ENCODE data around the gene FGF6. TPM values are rescaled to one million over a fixed set of nuclear protein-coding genes. Genes with fewer than 3 reads are reported as not detected.

FGF6 gene
- total and polyA plus RNA-seq, 2 experiments from 2014 or later = not detected

GRCh38 chr12:4468994-4469393, 23.4 kb upstream of the FGF6 start:
- Histone ChIP-seq H3K36me3 (ENCODE audit: insufficient read depth) (no peaks in the 10 kb centered on the region), H4K20me1 (replicated peaks; ENCODE audit: insufficient read depth) (no peaks in the 10 kb centered on the region), H3F3A (replicated peaks; ENCODE audit: low read depth) (no peaks in the 10 kb centered on the region), H3K4me3 (no peak overlapping the region), H3K27me3 (ENCODE audit: insufficient read depth) (no peaks in the 10 kb centered on the region), H3K4me1 (ENCODE audit: insufficient read depth) (no peaks in the 10 kb centered on the region), H3K27ac (ENCODE audit: low read depth) (no peak overlapping the region), H3K9me2 (ENCODE audit: insufficient read depth) (0 out of 2 replicates have a peak, but pooled peaks cover 5% of the 10 kb centered on the region), H3K4me2 (no peak overlapping the region), H2AFZ (no peak overlapping the region), H3K79me2 (replicated peaks; ENCODE audit: insufficient read depth) (no peaks in the 10 kb centered on the region)
- TF ChIP-seq, protein P1, sequence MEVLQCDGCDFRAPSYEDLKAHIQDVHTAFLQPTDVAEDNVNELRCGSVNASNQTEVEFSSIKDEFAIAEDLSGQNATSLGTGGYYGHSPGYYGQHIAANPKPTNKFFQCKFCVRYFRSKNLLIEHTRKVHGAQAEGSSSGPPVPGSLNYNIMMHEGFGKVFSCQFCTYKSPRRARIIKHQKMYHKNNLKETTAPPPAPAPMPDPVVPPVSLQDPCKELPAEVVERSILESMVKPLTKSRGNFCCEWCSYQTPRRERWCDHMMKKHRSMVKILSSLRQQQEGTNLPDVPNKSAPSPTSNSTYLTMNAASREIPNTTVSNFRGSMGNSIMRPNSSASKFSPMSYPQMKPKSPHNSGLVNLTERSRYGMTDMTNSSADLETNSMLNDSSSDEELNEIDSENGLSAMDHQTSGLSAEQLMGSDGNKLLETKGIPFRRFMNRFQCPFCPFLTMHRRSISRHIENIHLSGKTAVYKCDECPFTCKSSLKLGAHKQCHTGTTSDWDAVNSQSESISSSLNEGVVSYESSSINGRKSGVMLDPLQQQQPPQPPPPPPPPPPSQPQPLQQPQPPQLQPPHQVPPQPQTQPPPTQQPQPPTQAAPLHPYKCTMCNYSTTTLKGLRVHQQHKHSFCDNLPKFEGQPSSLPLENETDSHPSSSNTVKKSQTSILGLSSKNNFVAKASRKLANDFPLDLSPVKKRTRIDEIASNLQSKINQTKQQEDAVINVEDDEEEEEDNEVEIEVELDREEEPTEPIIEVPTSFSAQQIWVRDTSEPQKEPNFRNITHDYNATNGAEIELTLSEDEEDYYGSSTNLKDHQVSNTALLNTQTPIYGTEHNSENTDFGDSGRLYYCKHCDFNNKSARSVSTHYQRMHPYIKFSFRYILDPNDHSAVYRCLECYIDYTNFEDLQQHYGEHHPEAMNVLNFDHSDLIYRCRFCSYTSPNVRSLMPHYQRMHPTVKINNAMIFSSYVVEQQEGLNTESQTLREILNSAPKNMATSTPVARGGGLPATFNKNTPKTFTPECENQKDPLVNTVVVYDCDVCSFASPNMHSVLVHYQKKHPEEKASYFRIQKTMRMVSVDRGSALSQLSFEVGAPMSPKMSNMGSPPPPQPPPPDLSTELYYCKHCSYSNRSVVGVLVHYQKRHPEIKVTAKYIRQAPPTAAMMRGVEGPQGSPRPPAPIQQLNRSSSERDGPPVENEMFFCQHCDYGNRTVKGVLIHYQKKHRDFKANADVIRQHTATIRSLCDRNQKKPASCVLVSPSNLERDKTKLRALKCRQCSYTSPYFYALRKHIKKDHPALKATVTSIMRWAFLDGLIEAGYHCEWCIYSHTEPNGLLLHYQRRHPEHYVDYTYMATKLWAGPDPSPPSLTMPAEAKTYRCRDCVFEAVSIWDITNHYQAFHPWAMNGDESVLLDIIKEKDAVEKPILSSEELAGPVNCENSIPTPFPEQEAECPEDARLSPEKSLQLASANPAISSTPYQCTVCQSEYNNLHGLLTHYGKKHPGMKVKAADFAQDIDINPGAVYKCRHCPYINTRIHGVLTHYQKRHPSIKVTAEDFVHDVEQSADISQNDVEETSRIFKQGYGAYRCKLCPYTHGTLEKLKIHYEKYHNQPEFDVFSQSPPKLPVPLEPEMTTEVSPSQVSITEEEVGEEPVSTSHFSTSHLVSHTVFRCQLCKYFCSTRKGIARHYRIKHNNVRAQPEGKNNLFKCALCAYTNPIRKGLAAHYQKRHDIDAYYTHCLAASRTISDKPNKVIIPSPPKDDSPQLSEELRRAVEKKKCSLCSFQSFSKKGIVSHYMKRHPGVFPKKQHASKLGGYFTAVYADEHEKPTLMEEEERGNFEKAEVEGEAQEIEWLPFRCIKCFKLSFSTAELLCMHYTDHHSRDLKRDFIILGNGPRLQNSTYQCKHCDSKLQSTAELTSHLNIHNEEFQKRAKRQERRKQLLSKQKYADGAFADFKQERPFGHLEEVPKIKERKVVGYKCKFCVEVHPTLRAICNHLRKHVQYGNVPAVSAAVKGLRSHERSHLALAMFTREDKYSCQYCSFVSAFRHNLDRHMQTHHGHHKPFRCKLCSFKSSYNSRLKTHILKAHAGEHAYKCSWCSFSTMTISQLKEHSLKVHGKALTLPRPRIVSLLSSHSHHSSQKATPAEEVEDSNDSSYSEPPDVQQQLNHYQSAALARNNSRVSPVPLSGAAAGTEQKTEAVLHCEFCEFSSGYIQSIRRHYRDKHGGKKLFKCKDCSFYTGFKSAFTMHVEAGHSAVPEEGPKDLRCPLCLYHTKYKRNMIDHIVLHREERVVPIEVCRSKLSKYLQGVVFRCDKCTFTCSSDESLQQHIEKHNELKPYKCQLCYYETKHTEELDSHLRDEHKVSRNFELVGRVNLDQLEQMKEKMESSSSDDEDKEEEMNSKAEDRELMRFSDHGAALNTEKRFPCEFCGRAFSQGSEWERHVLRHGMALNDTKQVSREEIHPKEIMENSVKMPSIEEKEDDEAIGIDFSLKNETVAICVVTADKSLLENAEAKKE (CRISPR knock-in tag; IDR thresholded peaks at IDR 0.05) = no peak
- no peak for TF ChIP-seq JUNB (IDR thresholded peaks at IDR 0.05; ENCODE audit: unreplicated experiment)
- TF ChIP-seq NANOG (IDR thresholded peaks at IDR 0.05; ENCODE audit: borderline replicate concordance) = no peak
- TF ChIP-seq POLR2AphosphoS5 (IDR thresholded peaks at IDR 0.05; ENCODE audit: low read depth) = no peak
- TF ChIP-seq STAT1 (IDR thresholded peaks at IDR 0.05; ENCODE audit: unreplicated experiment) = no peak
- no peak for TF ChIP-seq EZH2 (IDR thresholded peaks at IDR 0.05; ENCODE audit: low read depth, unreplicated experiment)
- no peak for TF ChIP-seq EZH2phosphoT487 (IDR thresholded peaks at IDR 0.05; ENCODE audit: unreplicated experiment)
- TF ChIP-seq, protein P2, sequence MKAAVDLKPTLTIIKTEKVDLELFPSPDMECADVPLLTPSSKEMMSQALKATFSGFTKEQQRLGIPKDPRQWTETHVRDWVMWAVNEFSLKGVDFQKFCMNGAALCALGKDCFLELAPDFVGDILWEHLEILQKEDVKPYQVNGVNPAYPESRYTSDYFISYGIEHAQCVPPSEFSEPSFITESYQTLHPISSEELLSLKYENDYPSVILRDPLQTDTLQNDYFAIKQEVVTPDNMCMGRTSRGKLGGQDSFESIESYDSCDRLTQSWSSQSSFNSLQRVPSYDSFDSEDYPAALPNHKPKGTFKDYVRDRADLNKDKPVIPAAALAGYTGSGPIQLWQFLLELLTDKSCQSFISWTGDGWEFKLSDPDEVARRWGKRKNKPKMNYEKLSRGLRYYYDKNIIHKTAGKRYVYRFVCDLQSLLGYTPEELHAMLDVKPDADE (IDR thresholded peaks at IDR 0.05) = no peak
- TF ChIP-seq, protein P3, sequence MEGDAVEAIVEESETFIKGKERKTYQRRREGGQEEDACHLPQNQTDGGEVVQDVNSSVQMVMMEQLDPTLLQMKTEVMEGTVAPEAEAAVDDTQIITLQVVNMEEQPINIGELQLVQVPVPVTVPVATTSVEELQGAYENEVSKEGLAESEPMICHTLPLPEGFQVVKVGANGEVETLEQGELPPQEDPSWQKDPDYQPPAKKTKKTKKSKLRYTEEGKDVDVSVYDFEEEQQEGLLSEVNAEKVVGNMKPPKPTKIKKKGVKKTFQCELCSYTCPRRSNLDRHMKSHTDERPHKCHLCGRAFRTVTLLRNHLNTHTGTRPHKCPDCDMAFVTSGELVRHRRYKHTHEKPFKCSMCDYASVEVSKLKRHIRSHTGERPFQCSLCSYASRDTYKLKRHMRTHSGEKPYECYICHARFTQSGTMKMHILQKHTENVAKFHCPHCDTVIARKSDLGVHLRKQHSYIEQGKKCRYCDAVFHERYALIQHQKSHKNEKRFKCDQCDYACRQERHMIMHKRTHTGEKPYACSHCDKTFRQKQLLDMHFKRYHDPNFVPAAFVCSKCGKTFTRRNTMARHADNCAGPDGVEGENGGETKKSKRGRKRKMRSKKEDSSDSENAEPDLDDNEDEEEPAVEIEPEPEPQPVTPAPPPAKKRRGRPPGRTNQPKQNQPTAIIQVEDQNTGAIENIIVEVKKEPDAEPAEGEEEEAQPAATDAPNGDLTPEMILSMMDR (conservative IDR thresholded peaks at IDR 0.05; ENCODE audit: low read depth in 2 of 2) = no peak
- TF ChIP-seq ZNF331 (CRISPR knock-in tag; IDR thresholded peaks at IDR 0.05; ENCODE audit: low read depth) = no peak
- TF ChIP-seq ZNF114 (CRISPR knock-in tag; IDR thresholded peaks at IDR 0.05) = no peak
- no peak for TF ChIP-seq CREB1 (CRISPR knock-in tag; IDR thresholded peaks at IDR 0.05; ENCODE audit: low read depth)
- TF ChIP-seq REST (IDR thresholded peaks at IDR 0.05; ENCODE audit: unreplicated experiment) = no peak
- Mint-ChIP-seq H3K9me3 (no peaks in the 10 kb centered on the region), H3K36me3 (ENCODE audit: low read depth) (no peaks in the 10 kb centered on the region), H3K4me1 (no peaks in the 10 kb centered on the region; the same call in 2 of the 3 replicates), H3K4me3 (no peak overlapping the region), H3K27ac (no peak overlapping the region), H3K27me3 (ENCODE audit: insufficient read depth, low read depth, poor library complexity) (no peaks in the 10 kb centered on the region)
- no peak for DNase-seq (ENCODE audit: low spot score)
- ATAC-seq = no peak

Measured in GM23338 (cell line).